OCI-LY1 (cell line): ENCODE results near the gene ROPN1L.

Experiments
- CTCF ChIP-seq: fragments of 200-600 bp; sonication (generic), shearing (Covaris generic); IDR thresholded peaks from 2 replicates; pipeline ENCODE4 v1.5.1; 2017; ENCODE audit warnings: mild to moderate bottlenecking, antibody characterized with exemption, low read length, moderate library complexity, mixed read lengths
- EZH2 ChIP-seq: fragments of 200-600 bp; sonication (generic), shearing (Covaris generic); IDR thresholded peaks from 2 replicates; pipeline ENCODE4 v1.8.0; 2017; ENCODE audit warnings: borderline replicate concordance, mixed run types, mild to moderate bottlenecking, antibody characterized with exemption, low read length, moderate library complexity, mixed read lengths

GRCh38 chr5:10393491-10393890, 48.2 kb upstream of the ROPN1L start:
- TF ChIP-seq CTCF (no peak), EZH2 (no peak)
